Measurements from ENCODE around the gene CITED4. TPM values are rescaled to one million over a fixed set of nuclear protein-coding genes. Genes with fewer than 3 reads are reported as not detected.
"Not testable (repeated sequence)": the region's sequence is repeated elsewhere in the genome, so short reads cannot be mapped to it uniquely, and the experiment has no call there.

Gene CITED4
- total RNA-seq, 2 donors from 2014 or later = 72.3 to 138 TPM

DNA sequence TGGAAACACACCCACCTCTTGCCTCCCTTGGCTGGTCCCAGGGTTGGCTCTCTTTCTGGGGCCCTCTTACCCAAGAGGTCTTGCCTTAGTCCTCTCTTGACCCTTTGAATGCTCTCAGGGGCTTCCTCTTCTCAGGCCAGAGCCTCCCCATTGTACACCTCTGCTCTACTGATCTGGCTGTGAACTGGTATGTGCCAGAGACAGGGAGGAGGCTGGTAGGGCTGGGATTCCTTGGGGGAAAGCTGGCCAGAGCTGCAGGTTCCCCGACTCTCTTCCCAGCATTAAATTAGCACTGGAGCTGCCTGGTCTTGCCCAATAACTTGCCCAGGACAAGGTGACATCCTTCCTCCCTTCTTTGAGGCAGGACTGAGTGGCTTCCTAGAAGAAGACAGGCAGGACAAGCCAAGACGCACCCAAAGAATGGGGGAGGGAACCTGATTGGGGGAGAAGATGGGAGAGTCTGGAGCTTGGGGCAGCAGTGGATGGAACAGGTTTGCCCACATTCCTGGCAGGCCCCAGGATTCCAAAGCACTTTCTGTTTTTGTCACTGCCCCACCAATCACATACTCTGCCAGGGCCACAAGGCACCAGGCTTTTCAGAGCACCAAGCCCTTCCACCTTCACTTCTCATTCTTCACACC lies 37.2 kb upstream of the CITED4 start:
- Histone ChIP-seq H3K4me1 (replicated peaks) (no peaks in the 10 kb centered on the region), H3K36me3 (no peaks in the 10 kb centered on the region), H3K9me3 (no peaks in the 10 kb centered on the region), H3K27me3 (replicated peaks; ENCODE audit: insufficient read depth) (no peaks in the 10 kb centered on the region), H3K4me3 (no peak overlapping the region), H3K27ac (peak overlapping the region; percentile 68 to 71)
- 36% methylated on average over 2 of the region's 2 CpGs for WGBS
- intact Hi-C loops (cut with DNase I) = no loop called here
- peak; percentile 92 for DNase-seq (ENCODE audit: low spot score)
- TF ChIP-seq, protein P1, sequence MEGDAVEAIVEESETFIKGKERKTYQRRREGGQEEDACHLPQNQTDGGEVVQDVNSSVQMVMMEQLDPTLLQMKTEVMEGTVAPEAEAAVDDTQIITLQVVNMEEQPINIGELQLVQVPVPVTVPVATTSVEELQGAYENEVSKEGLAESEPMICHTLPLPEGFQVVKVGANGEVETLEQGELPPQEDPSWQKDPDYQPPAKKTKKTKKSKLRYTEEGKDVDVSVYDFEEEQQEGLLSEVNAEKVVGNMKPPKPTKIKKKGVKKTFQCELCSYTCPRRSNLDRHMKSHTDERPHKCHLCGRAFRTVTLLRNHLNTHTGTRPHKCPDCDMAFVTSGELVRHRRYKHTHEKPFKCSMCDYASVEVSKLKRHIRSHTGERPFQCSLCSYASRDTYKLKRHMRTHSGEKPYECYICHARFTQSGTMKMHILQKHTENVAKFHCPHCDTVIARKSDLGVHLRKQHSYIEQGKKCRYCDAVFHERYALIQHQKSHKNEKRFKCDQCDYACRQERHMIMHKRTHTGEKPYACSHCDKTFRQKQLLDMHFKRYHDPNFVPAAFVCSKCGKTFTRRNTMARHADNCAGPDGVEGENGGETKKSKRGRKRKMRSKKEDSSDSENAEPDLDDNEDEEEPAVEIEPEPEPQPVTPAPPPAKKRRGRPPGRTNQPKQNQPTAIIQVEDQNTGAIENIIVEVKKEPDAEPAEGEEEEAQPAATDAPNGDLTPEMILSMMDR (IDR thresholded peaks at IDR 0.05) = no peak
- TF ChIP-seq POLR2A (IDR thresholded peaks at IDR 0.05) (peak; percentile 11), POLR2AphosphoS5 (IDR thresholded peaks at IDR 0.05) (peak; percentile 92)

DNA sequence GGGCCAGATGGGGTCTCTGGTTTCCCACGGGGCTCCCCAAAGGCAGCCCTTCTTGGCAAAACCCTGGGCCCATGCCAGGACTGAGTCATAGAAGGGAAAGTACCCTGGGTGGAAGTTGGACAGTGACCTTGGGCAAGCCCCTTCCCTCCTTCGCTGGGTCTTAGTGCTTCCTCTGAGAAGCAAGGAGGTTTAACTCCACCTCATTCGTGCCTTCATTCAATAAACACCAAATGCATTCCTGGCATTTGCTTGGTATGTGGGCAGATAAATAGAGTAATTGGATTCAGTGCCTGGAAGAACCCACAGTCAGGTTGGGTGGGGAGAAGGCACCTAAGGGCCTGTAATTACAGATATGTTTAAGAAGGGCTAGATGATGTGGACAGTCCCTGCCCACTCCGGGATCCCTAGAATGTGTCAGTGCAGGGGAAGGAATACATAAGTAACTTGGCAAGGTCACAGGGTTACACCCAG lies 36.3 kb upstream of the CITED4 start:
- no peaks in the 10 kb centered on the region for H3K9me3 ChIP-seq
- DNase-seq (ENCODE audit: low spot score) = peak; percentile 47
- 28% methylated on average over 4 of the region's 4 CpGs for WGBS
- no peaks in the 10 kb centered on the region for H3K4me1 ChIP-seq (replicated peaks)
- TF ChIP-seq POLR2A (IDR thresholded peaks at IDR 0.05) = no peak
- TF ChIP-seq POLR2AphosphoS5 (IDR thresholded peaks at IDR 0.05) = peak; percentile 44
- H3K4me3 ChIP-seq = no peak overlapping the region
- H3K27ac ChIP-seq = peak overlapping the region; percentile 68 to 71
- no peaks in the 10 kb centered on the region for H3K36me3 ChIP-seq
- intact Hi-C loops (cut with DNase I) = no loop called here
- H3K27me3 ChIP-seq (replicated peaks; ENCODE audit: insufficient read depth) = no peaks in the 10 kb centered on the region

DNA sequence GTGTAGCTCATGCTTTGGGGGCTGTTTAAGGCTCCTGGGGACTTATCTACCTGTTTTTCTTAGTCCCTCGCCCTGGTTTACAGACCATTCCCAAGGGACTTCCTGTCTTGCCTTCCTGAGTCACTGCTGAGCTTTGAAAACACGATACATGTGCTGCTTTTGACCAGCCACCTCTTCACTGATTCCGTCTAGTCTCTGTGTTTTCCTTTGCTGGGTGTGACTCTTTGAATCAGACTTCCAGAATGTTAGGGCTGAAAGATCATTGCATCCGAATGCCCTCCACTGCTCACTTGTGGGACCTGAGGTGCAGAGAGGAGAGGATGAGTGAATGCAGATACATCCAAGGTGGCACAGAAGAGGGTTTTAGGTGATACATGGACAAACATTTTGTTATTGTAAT lies 35.4 kb upstream of the CITED4 start:
- Histone ChIP-seq H3K4me3 (no peak overlapping the region), H3K36me3 (no peaks in the 10 kb centered on the region), H3K27ac (no peak overlapping the region), H3K4me1 (replicated peaks) (no peaks in the 10 kb centered on the region), H3K27me3 (replicated peaks; ENCODE audit: insufficient read depth) (no peaks in the 10 kb centered on the region), H3K9me3 (no peaks in the 10 kb centered on the region)
- WGBS = 75% methylated on average over 4 of the region's 4 CpGs
- intact Hi-C loops (cut with DNase I) = no loop called here
- TF ChIP-seq POLR2A (IDR thresholded peaks at IDR 0.05) = peak; percentile 14
- TF ChIP-seq, protein P1 (IDR thresholded peaks at IDR 0.05) = no peak
- DNase-seq (ENCODE audit: low spot score) = no peak

DNA sequence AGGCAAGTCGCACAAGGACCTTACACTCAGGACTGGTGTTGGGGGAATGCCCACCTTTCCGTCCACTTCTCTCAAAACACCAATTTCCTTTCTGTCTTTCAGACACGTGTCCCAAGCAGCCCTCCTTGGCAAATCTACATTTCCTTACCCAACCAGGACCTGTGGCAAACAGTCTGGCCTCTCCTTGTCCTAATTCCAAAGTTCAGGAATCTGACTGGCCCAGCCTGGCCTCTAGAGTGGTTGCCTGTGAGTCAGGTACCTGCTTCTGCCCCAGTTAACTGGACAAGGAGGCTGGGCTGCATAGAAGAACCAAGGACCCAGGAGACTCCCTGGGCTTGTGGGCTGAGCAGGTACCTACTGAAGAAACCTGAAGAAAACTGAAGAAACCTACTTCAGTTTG lies 34.3 kb upstream of the CITED4 start:
- intact Hi-C loops (cut with DNase I) = no loop called here
- Histone ChIP-seq H3K27me3 (replicated peaks; ENCODE audit: insufficient read depth) (no peaks in the 10 kb centered on the region), H3K4me1 (replicated peaks) (no peaks in the 10 kb centered on the region), H3K4me3 (no peak overlapping the region), H3K36me3 (no peaks in the 10 kb centered on the region), H3K27ac (no peak overlapping the region), H3K9me3 (no peaks in the 10 kb centered on the region)
- TF ChIP-seq POLR2AphosphoS5 (IDR thresholded peaks at IDR 0.05) (no peak), POLR2A (IDR thresholded peaks at IDR 0.05) (no peak)
- TF ChIP-seq, protein P1 (IDR thresholded peaks at IDR 0.05) = no peak
- 91% methylated on average over 3 of the region's 3 CpGs for WGBS
- no peak for DNase-seq (ENCODE audit: low spot score)

DNA sequence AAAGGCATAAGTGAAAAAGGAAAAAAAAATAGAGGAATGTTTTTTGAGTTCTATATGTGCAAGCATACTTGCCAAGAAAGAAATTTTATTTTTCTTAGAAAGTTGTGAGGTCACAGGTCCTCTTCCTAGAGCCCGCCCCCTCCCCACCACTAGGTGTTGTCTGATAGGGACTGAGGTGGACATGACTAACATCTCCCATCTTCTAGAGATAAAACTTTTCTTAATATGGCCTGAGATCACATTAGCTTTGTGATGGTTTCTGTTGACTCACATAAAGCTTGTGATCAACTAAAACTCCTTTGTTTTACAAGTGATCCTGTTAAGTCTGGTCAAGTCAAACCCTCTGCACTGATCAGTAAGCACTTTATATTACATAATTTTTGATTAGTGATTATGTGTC lies 33.4 kb upstream of the CITED4 start:
- Histone ChIP-seq H3K9me3 (no peaks in the 10 kb centered on the region), H3K4me3 (no peak overlapping the region), H3K27ac (no peak overlapping the region), H3K27me3 (replicated peaks; ENCODE audit: insufficient read depth) (no peaks in the 10 kb centered on the region), H3K4me1 (replicated peaks) (no peaks in the 10 kb centered on the region), H3K36me3 (no peaks in the 10 kb centered on the region)
- TF ChIP-seq POLR2A (IDR thresholded peaks at IDR 0.05) = no peak
- TF ChIP-seq POLR2AphosphoS5 (IDR thresholded peaks at IDR 0.05) = no peak
- TF ChIP-seq, protein P1 (IDR thresholded peaks at IDR 0.05) = no peak
- WGBS = 96% methylated on average over 1 of the region's 1 CpG
- no peak for DNase-seq (ENCODE audit: low spot score)
- intact Hi-C loops (cut with DNase I) = no loop called here

DNA sequence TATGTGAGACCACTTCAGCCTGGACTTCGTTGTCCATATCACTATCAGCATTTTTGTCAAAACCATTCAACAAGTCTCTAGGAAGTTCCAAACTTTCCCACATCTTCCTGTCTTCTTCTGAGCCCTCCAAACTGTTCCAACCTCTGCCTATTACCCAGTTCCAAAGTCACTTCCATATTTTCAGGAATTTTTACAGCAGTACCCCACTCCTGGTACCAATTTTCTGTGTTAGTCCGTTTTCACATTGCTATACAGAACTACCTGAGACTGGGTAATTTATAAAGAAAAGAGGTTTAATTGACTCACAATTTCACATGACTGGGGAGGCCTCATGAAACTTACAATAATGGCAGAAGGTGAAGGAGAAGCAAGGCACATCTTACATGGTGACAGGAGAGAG lies 32.7 kb upstream of the CITED4 start:
- 92% methylated on average over 2 of the region's 2 CpGs for WGBS
- H3K4me1 ChIP-seq (replicated peaks); H3K27me3 ChIP-seq (replicated peaks; ENCODE audit: insufficient read depth); H3K9me3 ChIP-seq; H3K27ac ChIP-seq; intact Hi-C loops (cut with DNase I); H3K4me3 ChIP-seq; DNase-seq (ENCODE audit: low spot score); H3K36me3 ChIP-seq: not testable (repeated sequence)
